Pancreas (tissue), 10 donors: ENCODE results near the gene CDYL2. TPM values are rescaled to one million over a fixed set of nuclear protein-coding genes. Genes with fewer than 3 reads are reported as not detected.

Experiments
- ATAC-seq, 4 donors: fragments of 200-7000 bp; cut with Tn5 transposase; one replicate each; pipeline versions ENCODE4 v1.8.0 to v1.9.1; 2020; ENCODE audit warnings: mild to moderate bottlenecking in 4 of 4, moderate library complexity in 4 of 4
- DNase-seq, 6 donors: peaks; one replicate each; pipeline ENCODE4 v3.0.0-alpha.2; 2020
- FAIRE-seq: peaks from 2 replicates; lab custom pipeline; 2012; peaks lifted over from hg19 to GRCh38; lab: Jason Lieb, UNC
- H3K27ac ChIP-seq, 4 donors: fragments of 200-600 bp; sonication (generic); 1 replicate in 3 of 4; 2 replicates in 1 of 4; pipeline versions ENCODE4 v1.5.0 to v1.8.0; 2020
- H3K27me3 ChIP-seq, 4 donors: fragments of 200-600 bp; one replicate each; pipeline ENCODE4 v1.8.0; 2021
- H3K36me3 ChIP-seq, 3 donors: fragments of 200-600 bp; sonication (generic) in 1 of 3; one replicate each; pipeline versions ENCODE4 v1.5.0 to v1.8.0; 2020 to 2021
- H3K4me1 ChIP-seq, 3 donors: fragments of 200-600 bp; one replicate each; pipeline ENCODE4 v1.8.0; 2021
- H3K4me3 ChIP-seq, 4 donors: fragments of 200-600 bp; sonication (generic) in 2 of 4; one replicate each; pipeline versions ENCODE4 v1.5.0 to v1.8.0; 2020 to 2021
- H3K9me3 ChIP-seq, 4 donors: fragments of 200-600 bp; one replicate each; pipeline ENCODE4 v1.8.0; 2021
- CTCF ChIP-seq, 4 donors: fragments of 200-600 bp; sonication (generic) in 3 of 4; IDR thresholded peaks; one replicate each; pipeline versions ENCODE4 v1.5.0 to v1.8.0; 2021; ENCODE audit warnings: antibody characterized with exemption in 4 of 4
- WGBS, 2 donors: extraction: QIAGEN DNeasy Blood & Tissue Kit; methylation state at CpG; one replicate each; pipeline ENCODE4 v1.1.7; 2013; 5-methylcytosine and 5-hydroxymethylcytosine counted together
- intact Hi-C, 3 donors: fragments of 100-400 bp; cut with DNase I; formaldehyde crosslinking; loops; one replicate each; pipeline versions ENCODE4 v1.11.1 to v1.14.2; 2022
- polyA plus RNA-seq, 2 donors: library from polyadenylated mRNA; stranded (reverse); fragments of 200-250 nt; gene quantifications; one replicate each; pipeline ENCODE4 v1.2.3, GENCODE V29; 2013
- total RNA-seq, 6 donors: library from RNA; stranded (reverse); fragmentation: NEBNext Ultra II Directional in 4 of 6; extraction: Animal tissue kit (Norgen Biotek cat#: 25700) in 4 of 6; gene quantifications; one replicate each; pipeline versions ENCODE4 v1.2.1 to v1.2.4, GENCODE V29; 2021 to 2023
- donor health status: healthy with polysubstance abuse.
- donor health status: DM: no; HTN: no; CAD: no; lungs with moderate emphysema.
- donor health status: DM: no; HTN: no; CAD: no.
- donor health status: control.
- donor health status: control.
- donor health status: Bipolar disorder and iron deficiency.
- donor health status: DM: yes; HTN: yes; CAD: no.
- donor health status: DM: no; HTN: no; CAD: no.
- donor health status: DM: no; HTN: no; CAD: no.
- donor health status: DM: yes; HTN: yes; CAD: no.

The CDYL2 gene
- total and polyA plus RNA-seq, 8 donors = 0.61 to 7.1 (median 3.1) TPM

DNA sequence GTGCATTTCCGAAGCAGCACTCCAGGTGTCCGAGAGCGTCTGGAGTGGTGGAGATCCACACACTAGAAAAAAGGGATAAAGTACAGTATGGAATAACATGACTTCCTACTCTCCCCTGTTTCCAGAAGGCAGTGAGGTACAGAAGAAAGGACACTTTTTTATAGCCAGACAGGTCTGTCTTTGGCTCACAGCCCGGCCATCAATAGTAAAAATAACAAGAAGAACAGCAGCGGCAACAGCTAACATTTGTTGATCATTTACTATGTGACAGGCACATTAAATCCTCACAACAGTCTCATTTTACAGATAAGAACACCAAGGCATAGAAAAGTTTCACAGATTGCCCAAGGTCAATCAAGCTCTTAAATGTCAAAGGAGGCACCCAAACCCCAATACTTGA lies 247.4 kb downstream of the CDYL2 start:
- no peaks in the 10 kb centered on the region for H3K9me3 ChIP-seq
- DNase-seq (no peak), FAIRE-seq (no peak), ATAC-seq (no peak)
- no peak for TF ChIP-seq CTCF (IDR thresholded peaks at IDR 0.05)
- WGBS, 2 donors = 58 to 62% methylated on average over 5 of the region's 5 CpGs
- intact Hi-C loops = no loop called here
- no peak overlapping the region for H3K4me3 ChIP-seq
- no peaks in the 10 kb centered on the region for H3K4me1 ChIP-seq
- H3K36me3 ChIP-seq = no peaks in the 10 kb centered on the region
- H3K27ac ChIP-seq = no peak overlapping the region
- no peaks in the 10 kb centered on the region for H3K27me3 ChIP-seq

- Histone ChIP-seq H3K27me3 (no peaks in the 10 kb centered on the region), H3K36me3 (no peaks in the 10 kb centered on the region), H3K4me3 (no peak overlapping the region), H3K27ac (no peak overlapping the region), H3K9me3 (no peaks in the 10 kb centered on the region), H3K4me1 (no peaks in the 10 kb centered on the region)
- no peak for TF ChIP-seq CTCF (IDR thresholded peaks at IDR 0.05)
- no peak for FAIRE-seq
- intact Hi-C loops = no loop called here
- no peak for DNase-seq
- no peak for ATAC-seq
- 44 to 68% methylated on average over 3 of the region's 3 CpGs for WGBS, 2 donors
These were observed 247.9 kb downstream of the CDYL2 start for GRCh38 chr16:80556481-80556880.

DNA sequence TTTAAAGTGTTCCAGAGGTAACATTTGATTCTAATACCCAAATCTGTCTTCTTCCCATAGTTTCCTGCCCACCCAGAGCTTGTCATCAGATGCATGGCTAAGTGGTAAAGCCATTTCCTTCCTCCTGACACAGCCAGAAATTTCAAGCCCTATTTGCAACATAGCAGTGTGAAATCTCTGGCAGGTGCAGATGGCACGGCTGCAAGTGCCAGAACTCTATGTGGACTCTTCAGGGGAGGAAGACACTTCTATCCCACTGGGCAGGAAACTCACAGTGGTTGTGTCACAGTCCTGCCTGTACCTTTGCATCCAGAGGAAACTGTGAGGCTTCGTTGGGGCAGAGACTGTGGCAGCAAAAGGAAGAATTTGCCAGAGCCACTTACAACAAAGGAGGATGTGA lies 250.4 kb downstream of the CDYL2 start:
- Histone ChIP-seq H3K27ac (no peak overlapping the region), H3K36me3 (no peaks in the 10 kb centered on the region), H3K9me3 (no peaks in the 10 kb centered on the region), H3K4me3 (no peak overlapping the region), H3K4me1 (no peaks in the 10 kb centered on the region), H3K27me3 (no peaks in the 10 kb centered on the region)
- no peak for DNase-seq
- ATAC-seq = no peak
- no peak for FAIRE-seq
- intact Hi-C loops = no loop called here
- WGBS, 2 donors = 24% methylated on average over 2 of the region's 2 CpGs
- TF ChIP-seq CTCF (IDR thresholded peaks at IDR 0.05) = no peak

DNA sequence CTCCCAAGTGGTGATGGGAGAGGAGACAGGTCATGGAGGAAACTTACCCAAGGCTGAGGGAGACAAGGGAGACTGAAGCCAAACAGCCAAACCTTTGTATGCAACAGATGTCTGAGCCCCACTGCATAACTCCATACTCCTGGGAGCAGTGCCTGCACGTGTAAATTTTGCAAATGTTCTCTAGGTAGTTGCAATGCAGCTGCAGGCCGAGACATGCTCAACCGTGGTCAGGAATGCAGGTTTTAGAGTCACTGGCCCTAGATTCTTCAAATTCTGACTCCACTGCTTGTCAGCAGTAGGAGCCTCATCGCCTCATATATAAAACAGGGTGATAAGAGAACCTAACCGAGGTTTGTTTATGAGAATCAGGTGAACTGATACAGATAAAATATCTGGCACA lies 252.1 kb downstream of the CDYL2 start:
- Histone ChIP-seq H3K27ac (no peak overlapping the region), H3K36me3 (no peaks in the 10 kb centered on the region), H3K27me3 (no peaks in the 10 kb centered on the region), H3K4me1 (no peaks in the 10 kb centered on the region), H3K4me3 (no peak overlapping the region), H3K9me3 (no peaks in the 10 kb centered on the region)
- intact Hi-C loops = no loop called here
- no peak for TF ChIP-seq CTCF (IDR thresholded peaks at IDR 0.05)
- ATAC-seq (no peak), FAIRE-seq (no peak), DNase-seq (no peak)
- WGBS, 2 donors = 40 to 43% methylated on average over 5 of the region's 5 CpGs

Other genes with a start within 250 kb of the CDYL2 start
- 10 to 100 TPM; 13.3 to 24.4 (median 21.7) TPM for gene CMC2, start 202.3 kb upstream of the CDYL2 start, total RNA-seq
- gene CMC2, start 202.3 kb upstream of the CDYL2 start, polyA plus RNA-seq = 10 to 100 TPM; 32.2 to 58.1 TPM
- 1 to 10 TPM; 2.0 to 4.1 (median 3.5) TPM for gene CENPN, start 202.6 kb upstream of the CDYL2 start, total RNA-seq
- gene CENPN, start 202.6 kb upstream of the CDYL2 start, polyA plus RNA-seq = 1 to 10 TPM; 1.4 to 1.5 TPM
- 10 to 100 TPM; 10.4 to 18.8 (median 14.8) TPM for gene ATMIN, start 231.2 kb upstream of the CDYL2 start, total RNA-seq
- gene ATMIN, start 231.2 kb upstream of the CDYL2 start, polyA plus RNA-seq = 10 to 100 TPM in 1 of 2 donors, 1 to 10 TPM in 1; 6.3 to 10.7 TPM